Raji (cell line): ENCODE results near the gene NFKBIB.

Experiments used
- POLR2A ChIP-seq: IDR thresholded peaks from 2 replicates; pipeline ENCODE4 v1.6.1; 2011; ENCODE audit warnings: low read depth, low read length, control low read depth; ENCODE audit not compliant: insufficient read depth

NFKBIB gene

GRCh38 chr19:38932425-38933179 lies 32.8 kb downstream of the NFKBIB start:
- no peak for TF ChIP-seq POLR2A

- no peak for TF ChIP-seq POLR2A
These were observed 33.8 kb downstream of the NFKBIB start for GRCh38 chr19:38933544-38933943.

- no peak for TF ChIP-seq POLR2A
These were observed 40.2 kb downstream of the NFKBIB start for GRCh38 chr19:38939957-38940356.

- TF ChIP-seq POLR2A: no peak
These were observed 42.2 kb downstream of the NFKBIB start for GRCh38 chr19:38941979-38942378.

GRCh38 chr19:38942471-38943181 lies 42.9 kb downstream of the NFKBIB start:
- no peak for TF ChIP-seq POLR2A

GRCh38 chr19:38944981-38945506 lies 45.3 kb downstream of the NFKBIB start:
- no peak for TF ChIP-seq POLR2A

GRCh38 chr19:38945562-38946228 lies 45.9 kb downstream of the NFKBIB start:
- TF ChIP-seq POLR2A: no peak

- TF ChIP-seq POLR2A: no peak
These were observed 46.7 kb downstream of the NFKBIB start for GRCh38 chr19:38946229-38947010.

GRCh38 chr19:38949580-38950367 lies 50.0 kb downstream of the NFKBIB start:
- no peak for TF ChIP-seq POLR2A

GRCh38 chr19:38951187-38951586 lies 51.4 kb downstream of the NFKBIB start:
- TF ChIP-seq POLR2A: no peak

GRCh38 chr19:38952395-38953165 lies 52.8 kb downstream of the NFKBIB start:
- no peak for TF ChIP-seq POLR2A

- no peak for TF ChIP-seq POLR2A
These were observed 53.9 kb downstream of the NFKBIB start for GRCh38 chr19:38953677-38954076.

GRCh38 chr19:38956264-38956663 lies 56.5 kb downstream of the NFKBIB start:
- TF ChIP-seq POLR2A: no peak
